GM18867 (cell line): ENCODE results near the gene ATOH8.

Source experiments
- ATAC-seq: cut with Tn5 transposase; IDR thresholded peaks from one replicate; pipeline ENCODE4 v1.9.1; 2021; ENCODE audit warnings: mild to moderate bottlenecking, moderate library complexity; ENCODE audit not compliant: unreplicated experiment

ATOH8 gene

GRCh38 chr2:85797263-85797660, 43.5 kb downstream of the ATOH8 start:
- no peak for ATAC-seq

GRCh38 chr2:85797921-85798320, 44.1 kb downstream of the ATOH8 start:
- ATAC-seq = no peak

GRCh38 chr2:85799215-85799956, 45.6 kb downstream of the ATOH8 start:
- ATAC-seq = no peak

GRCh38 chr2:85800586-85800985, 46.8 kb downstream of the ATOH8 start:
- ATAC-seq = no peak

GRCh38 chr2:85801871-85802270, 48.1 kb downstream of the ATOH8 start:
- ATAC-seq = no peak

- no peak for ATAC-seq
These were observed 48.7 kb downstream of the ATOH8 start for GRCh38 chr2:85802354-85803103.

GRCh38 chr2:85803704-85804425, 50.1 kb downstream of the ATOH8 start:
- no peak for ATAC-seq

- ATAC-seq = no peak
These were observed 50.8 kb downstream of the ATOH8 start for GRCh38 chr2:85804583-85804982.

- no peak for ATAC-seq
These were observed 52.7 kb downstream of the ATOH8 start for GRCh38 chr2:85806358-85807118.

- no peak for ATAC-seq
These were observed 54.0 kb downstream of the ATOH8 start for GRCh38 chr2:85807756-85808155.

GRCh38 chr2:85810371-85811179, 56.8 kb downstream of the ATOH8 start:
- ATAC-seq = no peak

GRCh38 chr2:85811180-85812093, 57.6 kb downstream of the ATOH8 start:
- ATAC-seq = no peak

GRCh38 chr2:85812094-85812735, 58.4 kb downstream of the ATOH8 start:
- ATAC-seq = no peak

- no peak for ATAC-seq
These were observed 59.6 kb downstream of the ATOH8 start for GRCh38 chr2:85813211-85813981.

GRCh38 chr2:85813982-85814801, 60.4 kb downstream of the ATOH8 start:
- ATAC-seq = peak; percentile 54

GRCh38 chr2:85814802-85815550, 61.2 kb downstream of the ATOH8 start:
- no peak for ATAC-seq
